HCT116 (cell line): Measurements from ENCODE around the gene PHF19. TPM values are rescaled to one million over a fixed set of nuclear protein-coding genes. Genes with fewer than 3 reads are reported as not detected.

Source experiments
- ATAC-seq: fragments of 200-7000 bp; cut with Tn5 transposase; 2 replicates; pipeline ENCODE4 v1.9.1; 2020; ENCODE audit warnings: mild to moderate bottlenecking, moderate library complexity
- BruUV-seq: library from RNA; stranded (reverse); fragments of 400-500 nt; replicated peaks from 2 replicates; lab custom pipeline; 2021; lab: Mats Ljungman, UMichigan
- CTCF ChIA-PET: fragments of 300-600 bp; sonication (Branson Sonifier 250); formaldehyde crosslinking; loops from one replicate; lab custom pipeline; 2021; ENCODE audit warnings: antibody characterized with exemption; lab: Charles Lee
- POLR2A ChIA-PET: fragments of 300-600, 350-600 bp; sonication (Branson Sonifier 250); formaldehyde crosslinking; loops from one replicate; lab custom pipeline; 2021; ENCODE audit warnings: antibody characterized with exemption; lab: Charles Lee
- RAD21 ChIA-PET, 2 experiments: fragments of 300-600 bp; sonication (Branson Sonifier 250); formaldehyde crosslinking; loops; one replicate each; lab custom pipeline; 2023; ENCODE audit warnings: low total read pairs in 2 of 2; ENCODE audit not compliant: uncharacterized antibody in 2 of 2, unreplicated experiment in 2 of 2, low non-redundant PET in 1 of 2; lab: Charles Lee
- DNase-seq: peaks from one replicate; pipeline ENCODE4 v3.0.0-alpha.2; 2010; ENCODE audit warnings: low read depth, low spot score
- H2AFZ ChIP-seq: fragments of 200-600 bp; shearing (Covaris generic), sonication (generic); 2 replicates; pipeline ENCODE4 v1.6.1; 2017; ENCODE audit warnings: low read depth, mixed run types, mixed read lengths, antibody characterized with exemption, low read length; ENCODE audit not compliant: poor library complexity, severe bottlenecking
- H3K27ac ChIP-seq: 2 replicates; pipeline ENCODE4 v1.5.1; 2012; ENCODE audit warnings: low read depth, low read length
- H3K27me3 ChIP-seq: fragments of 200-600 bp; sonication (generic); 2 replicates; pipeline ENCODE4 v1.6.1; 2016; ENCODE audit warnings: mixed run types, low read length, mixed read lengths; ENCODE audit not compliant: insufficient read depth
- H3K36me3 ChIP-seq, 2 experiments: fragments of 200-500 bp in 1 of 2; fragments of 200-600 bp in 1 of 2; sonication (Bioruptor generic) in 1 of 2; sonication (generic) in 1 of 2; 2 replicates each; pipeline versions ENCODE4 v1.5.1 to v1.6.1; 2014 to 2016; ENCODE audit warnings: low read length in 2 of 2, inconsistent platforms in 1 of 2, mixed read lengths in 1 of 2, mixed run types in 1 of 2; ENCODE audit not compliant: insufficient read depth in 2 of 2, control insufficient read depth in 1 of 2
- H3K4me1 ChIP-seq, 2 experiments: fragments of 200-600 bp in 1 of 2; sonication (generic) in 1 of 2; 2 replicates each; pipeline versions ENCODE4 v1.5.1 to v1.6.1; 2012 to 2017; ENCODE audit warnings: low read length in 2 of 2, inconsistent platforms in 1 of 2, mild to moderate bottlenecking in 1 of 2, mixed read lengths in 1 of 2, mixed run types in 1 of 2, moderate library complexity in 1 of 2; ENCODE audit not compliant: insufficient read depth in 2 of 2, control insufficient read depth in 1 of 2
- H3K4me2 ChIP-seq: fragments of 200-600 bp; sonication (generic); 2 replicates; pipeline ENCODE4 v1.6.1; 2017; ENCODE audit warnings: mixed run types, low read length, mixed read lengths
- H3K4me3 ChIP-seq, 2 experiments: fragments of 200-600 bp in 1 of 2; sonication (generic) in 1 of 2; replicated peaks in 1 of 2; 2 replicates each; pipeline ENCODE4 v1.5.1; 2011 to 2016; ENCODE audit warnings: low read length in 2 of 2, control low read depth in 1 of 2, low read depth in 1 of 2, mild to moderate bottlenecking in 1 of 2, mixed read lengths in 1 of 2, mixed run types in 1 of 2
- H3K79me2 ChIP-seq: fragments of 200-600 bp; sonication (generic); 2 replicates; pipeline ENCODE4 v1.6.1; 2017; ENCODE audit warnings: mild to moderate bottlenecking, mixed run types, low read length, moderate library complexity, mixed read lengths; ENCODE audit not compliant: insufficient read depth
- H3K9ac ChIP-seq: fragments of 200-600 bp; sonication (generic); 2 replicates; pipeline ENCODE4 v1.6.1; 2016; ENCODE audit warnings: low read length, mixed read lengths
- H3K9me2 ChIP-seq: fragments of 200-600 bp; sonication (generic), shearing (Covaris generic); 2 replicates; pipeline ENCODE4 v1.6.1; 2017; ENCODE audit warnings: mixed run types, mild to moderate bottlenecking, moderate library complexity; ENCODE audit not compliant: insufficient read depth
- H3K9me3 ChIP-seq, 2 experiments: fragments of 200-500 bp in 1 of 2; fragments of 200-600 bp in 1 of 2; sonication (Bioruptor generic) in 1 of 2; sonication (generic) in 1 of 2; 2 replicates each; pipeline ENCODE4 v1.6.1; 2014 to 2017; ENCODE audit warnings: low read length in 2 of 2, mixed read lengths in 2 of 2, inconsistent platforms in 1 of 2, low read depth in 1 of 2, mild to moderate bottlenecking in 1 of 2, mixed run types in 1 of 2, moderate library complexity in 1 of 2; ENCODE audit not compliant: control insufficient read depth in 1 of 2, insufficient read depth in 1 of 2
- H4K20me1 ChIP-seq: fragments of 200-600 bp; sonication (generic), shearing (Covaris generic); 2 replicates; pipeline ENCODE4 v1.6.1; 2017; ENCODE audit warnings: mixed run types, mild to moderate bottlenecking, moderate library complexity; ENCODE audit not compliant: insufficient read depth
- EGR1 ChIP-seq: IDR thresholded peaks from 2 replicates; pipeline ENCODE4 v1.6.1; 2012; ENCODE audit warnings: low read depth
- ELF1 ChIP-seq: IDR thresholded peaks from 2 replicates; pipeline ENCODE4 v1.6.1; 2012; ENCODE audit warnings: low read depth, borderline replicate concordance
- EZH2 ChIP-seq: fragments of 200-600 bp; sonication (generic); IDR thresholded peaks from 2 replicates; pipeline ENCODE4 v1.6.1; 2017; ENCODE audit warnings: antibody characterized with exemption, mixed run types
- EZH2phosphoT487 ChIP-seq: fragments of 200-600 bp; IDR thresholded peaks from 2 replicates; pipeline ENCODE4 v1.6.1; 2018; ENCODE audit warnings: antibody characterized with exemption, borderline replicate concordance
- JUND ChIP-seq: IDR thresholded peaks from 2 replicates; pipeline ENCODE4 v1.6.1; 2012
- POLR2A ChIP-seq: IDR thresholded peaks from 2 replicates; pipeline ENCODE4 v1.7.0; 2011; ENCODE audit warnings: borderline replicate concordance; ENCODE audit not compliant: insufficient read depth, insufficient read length; ENCODE audit errors: extremely low read depth
- REST ChIP-seq: IDR thresholded peaks from 2 replicates; pipeline ENCODE4 v1.6.1; 2012; ENCODE audit warnings: low read depth
- SIN3A ChIP-seq: IDR thresholded peaks from 2 replicates; pipeline ENCODE4 v1.6.1; 2012; ENCODE audit warnings: low read depth
- TCF7L2 ChIP-seq: IDR thresholded peaks from 2 replicates; pipeline ENCODE4 v1.7.0; 2011; ENCODE audit warnings: borderline replicate concordance, inconsistent platforms; ENCODE audit not compliant: insufficient read depth, insufficient read length; ENCODE audit errors: extremely low read depth
- intact Hi-C: fragments of 100-400 bp; cut with micrococcal nuclease; formaldehyde crosslinking; loops from 2 replicates; pipeline ENCODE4 v1.10.0; 2022
- total RNA-seq: library from RNA; stranded (reverse); gene quantifications from one replicate; pipeline ENCODE4 v1.2.1, GENCODE V29; 2021; ENCODE audit not compliant: unreplicated experiment
- TF ChIP-seq, protein P1 (sequence below): IDR thresholded peaks from 2 replicates; pipeline ENCODE4 v1.6.1; 2012
- TF ChIP-seq, protein P2 (sequence below): IDR thresholded peaks from 2 replicates; pipeline ENCODE4 v1.6.1; 2012

PHF19 gene
- total RNA-seq, 1 experiment from 2014 or later: 74.0 TPM

DNA sequence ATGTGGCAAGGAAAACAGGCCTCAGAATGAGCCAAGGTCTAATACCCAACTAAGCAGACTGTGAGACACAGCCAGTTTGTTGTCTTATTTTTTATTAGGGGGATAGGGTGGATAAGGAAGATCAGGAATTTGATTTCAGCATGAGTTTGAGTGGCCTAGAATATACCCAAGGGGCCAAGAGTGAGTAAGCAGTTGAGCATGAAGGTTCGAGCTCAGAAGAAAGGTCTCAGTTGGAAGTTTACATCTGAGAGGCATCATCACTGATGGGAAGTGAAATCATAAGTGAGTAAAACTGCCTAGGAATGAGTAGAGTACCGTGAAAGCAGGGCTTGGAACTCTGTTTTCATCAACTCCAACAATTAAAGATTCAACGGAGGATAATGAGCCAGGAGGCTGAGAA lies 46.8 kb downstream of the PHF19 start:
- no peak overlapping the region for H3K4me3 ChIP-seq
- H3K4me2 ChIP-seq: no peak overlapping the region
- no peak for TF ChIP-seq EZH2phosphoT487
- no peak for TF ChIP-seq EZH2
- no peak for TF ChIP-seq TCF7L2
- TF ChIP-seq, protein P1, sequence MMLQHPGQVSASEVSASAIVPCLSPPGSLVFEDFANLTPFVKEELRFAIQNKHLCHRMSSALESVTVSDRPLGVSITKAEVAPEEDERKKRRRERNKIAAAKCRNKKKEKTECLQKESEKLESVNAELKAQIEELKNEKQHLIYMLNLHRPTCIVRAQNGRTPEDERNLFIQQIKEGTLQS: no peak
- TF ChIP-seq EGR1: no peak
- no peak for TF ChIP-seq SIN3A
- TF ChIP-seq POLR2A: no peak
- TF ChIP-seq ELF1: no peak
- TF ChIP-seq JUND: no peak
- TF ChIP-seq REST: no peak
- TF ChIP-seq, protein P2, sequence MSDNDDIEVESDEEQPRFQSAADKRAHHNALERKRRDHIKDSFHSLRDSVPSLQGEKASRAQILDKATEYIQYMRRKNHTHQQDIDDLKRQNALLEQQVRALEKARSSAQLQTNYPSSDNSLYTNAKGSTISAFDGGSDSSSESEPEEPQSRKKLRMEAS: no peak
- TF ChIP-seq, all 23 proteins: peak for 0
- Histone ChIP-seq H3K36me3 (peaks cover 19 to 34% of the 10 kb centered on the region in 2 experiments; a peak in 3 of 4 replicates), H3K9ac (no peak overlapping the region), H2AFZ (no peak overlapping the region), H3K9me2 (no peaks in the 10 kb centered on the region), H4K20me1 (no peaks in the 10 kb centered on the region), H3K27ac (no peak overlapping the region), H3K79me2 (peaks cover 12% of the 10 kb centered on the region; the same call in 1 of the 2 replicates), H3K9me3 (no peaks in the 10 kb centered on the region), H3K4me1 (no peaks in the 10 kb centered on the region), H3K27me3 (no peaks in the 10 kb centered on the region)
- ChIA-PET CTCF (no interaction called here), RAD21 (no interaction called here), POLR2A (no interaction called here)
- intact Hi-C loops: no loop called here
- no peak for DNase-seq
- BruUV-seq: no TSS peak
- ATAC-seq: no peak
